ENCODE measurements around the gene ZDHHC14.

The ZDHHC14 gene

DNA sequence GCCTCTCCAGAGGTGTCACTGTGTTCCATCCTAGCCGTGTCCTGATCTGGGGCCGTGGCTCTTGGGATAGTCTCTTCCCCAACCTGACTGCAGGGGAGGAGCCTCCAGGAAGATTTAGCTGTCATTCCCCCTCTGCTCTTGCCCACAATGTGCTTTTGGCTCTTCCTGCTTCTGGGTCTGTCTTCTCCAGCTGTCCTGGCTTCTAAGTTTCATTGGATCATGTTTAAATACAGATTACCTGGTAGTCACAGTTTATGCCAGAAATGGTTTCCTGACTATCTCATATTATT, 139.1 kb downstream of the ZDHHC14 start:
- DNase-seq: no peak

DNA sequence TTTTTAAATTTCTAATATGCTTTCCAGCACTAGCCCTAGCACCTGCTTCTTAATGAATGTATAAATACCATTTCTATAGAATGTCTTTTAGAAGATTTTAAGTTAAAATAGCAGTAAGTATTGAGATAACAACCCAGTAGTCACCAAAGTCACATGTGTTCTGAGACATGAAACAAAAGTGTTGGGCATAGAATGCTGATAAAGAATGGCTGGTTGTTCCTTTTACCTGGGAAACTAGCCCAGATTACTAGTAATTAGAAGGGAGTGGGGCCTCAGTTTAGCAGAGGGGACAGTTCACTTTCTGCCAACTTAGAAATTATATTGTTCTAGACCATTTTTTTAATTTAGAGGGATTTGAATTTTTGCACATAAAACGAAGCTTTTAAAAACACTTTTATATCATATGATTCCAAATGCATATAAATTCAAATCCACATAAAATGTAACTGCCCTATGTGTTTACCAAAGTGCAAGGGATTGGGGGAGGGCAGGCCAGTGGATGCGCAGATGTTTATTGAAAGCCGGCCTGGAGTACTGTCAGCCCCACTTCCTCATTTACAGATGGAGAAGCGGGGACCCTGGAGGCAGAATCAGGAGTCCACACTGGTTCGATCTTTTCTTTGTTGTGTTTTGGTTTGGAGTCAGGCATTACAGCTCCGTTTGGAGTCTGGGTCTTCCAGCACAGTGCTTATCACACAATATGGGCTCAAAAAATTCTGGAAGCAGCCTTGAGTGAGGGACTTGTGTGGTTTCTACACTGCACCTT, 139.8 kb downstream of the ZDHHC14 start:
- DNase-seq: no peak

- DNase-seq: no peak
These were observed 140.7 kb downstream of the ZDHHC14 start for GRCh38 chr6:157521362-157522335.

- DNase-seq: no peak
These were observed 141.5 kb downstream of the ZDHHC14 start for GRCh38 chr6:157522472-157522871.

- no peak for DNase-seq
These were observed 143.7 kb downstream of the ZDHHC14 start for GRCh38 chr6:157524735-157525134.

DNA sequence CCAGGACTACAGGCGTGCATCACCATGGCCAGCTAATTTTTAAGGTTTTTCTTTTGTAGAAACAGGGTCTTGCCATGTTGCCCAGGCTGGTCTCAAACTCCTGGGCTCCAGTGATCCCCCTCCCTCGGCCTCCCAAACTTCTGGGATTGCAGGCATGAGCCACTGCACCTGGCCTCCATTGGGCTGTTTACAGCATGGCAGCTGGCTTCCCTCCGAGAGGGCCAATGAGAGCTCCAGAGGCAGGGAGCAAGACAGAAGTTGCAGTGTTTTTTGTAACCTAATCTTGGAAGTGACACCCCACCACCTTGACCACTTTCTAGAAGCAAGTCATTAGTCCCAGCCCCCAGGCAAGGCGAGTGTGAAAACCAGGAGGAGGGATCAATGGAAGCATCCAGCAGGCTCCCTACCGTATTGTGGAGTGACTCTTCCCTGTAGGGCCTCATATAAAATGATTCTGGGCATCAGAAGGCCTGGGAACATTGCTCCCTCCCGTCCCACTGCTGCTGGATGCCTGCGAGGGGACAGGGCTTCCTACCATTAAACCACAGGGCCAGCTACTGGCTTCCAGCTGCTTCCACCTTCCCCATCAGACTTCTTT, 144.4 kb downstream of the ZDHHC14 start:
- no peak for DNase-seq

GRCh38 chr6:157525918-157526425, 145.0 kb downstream of the ZDHHC14 start:
- DNase-seq: no peak

DNA sequence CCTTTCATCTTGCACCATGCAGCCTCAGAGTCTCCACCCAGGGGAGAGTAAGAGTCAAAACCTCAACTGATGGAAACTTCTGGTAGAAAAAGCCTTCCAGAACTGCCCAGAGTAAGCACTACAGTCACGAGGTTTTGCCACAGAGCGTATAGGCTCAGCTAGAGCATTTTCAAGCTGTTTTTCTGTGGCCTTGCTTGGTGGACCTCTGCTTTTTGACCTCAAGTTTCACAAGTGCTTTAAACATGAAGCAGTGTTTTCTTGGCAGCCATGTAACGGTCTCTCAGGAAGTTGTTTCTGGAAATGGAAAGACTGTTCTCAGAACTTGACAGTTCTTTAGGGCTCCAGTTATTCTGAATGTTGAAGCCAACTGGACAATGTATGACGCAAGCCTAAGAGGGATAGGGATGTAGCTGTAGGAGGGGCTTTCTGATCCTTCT, 146.5 kb downstream of the ZDHHC14 start:
- no peak for DNase-seq

DNA sequence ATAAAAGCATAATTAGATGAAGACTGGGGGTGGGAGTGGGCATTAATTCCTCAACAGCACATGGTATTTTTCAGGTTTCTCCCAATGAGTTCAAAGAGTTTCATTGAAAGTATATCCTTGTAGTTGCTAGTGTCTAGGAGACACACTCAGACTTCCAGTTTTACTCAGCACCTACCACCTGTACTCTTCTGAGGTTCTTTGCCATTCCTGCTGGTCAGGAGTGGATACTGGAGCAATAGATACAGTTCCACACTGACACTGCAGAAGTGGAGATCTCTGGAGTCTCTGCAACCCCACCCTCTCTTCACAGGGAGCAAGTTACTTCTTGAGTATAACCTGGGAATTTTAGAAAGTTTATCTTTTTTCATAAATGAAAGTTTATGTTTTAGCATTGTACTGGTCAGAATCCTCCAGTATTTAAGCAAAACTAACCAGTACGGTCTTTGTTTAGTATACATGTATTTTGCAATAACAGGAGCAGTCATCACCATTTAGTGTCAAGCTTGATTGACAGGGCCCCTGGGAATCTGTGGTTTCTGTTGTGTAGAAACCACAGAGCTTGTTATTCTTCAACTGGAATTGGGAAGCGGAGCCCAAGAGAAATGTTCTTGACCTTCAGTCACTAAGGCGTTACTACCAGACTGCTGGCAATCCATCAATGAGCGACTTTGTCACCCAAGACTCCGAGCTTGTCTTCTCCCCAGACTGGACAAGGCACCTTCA, 148.1 kb downstream of the ZDHHC14 start:
- no peak for DNase-seq

DNA sequence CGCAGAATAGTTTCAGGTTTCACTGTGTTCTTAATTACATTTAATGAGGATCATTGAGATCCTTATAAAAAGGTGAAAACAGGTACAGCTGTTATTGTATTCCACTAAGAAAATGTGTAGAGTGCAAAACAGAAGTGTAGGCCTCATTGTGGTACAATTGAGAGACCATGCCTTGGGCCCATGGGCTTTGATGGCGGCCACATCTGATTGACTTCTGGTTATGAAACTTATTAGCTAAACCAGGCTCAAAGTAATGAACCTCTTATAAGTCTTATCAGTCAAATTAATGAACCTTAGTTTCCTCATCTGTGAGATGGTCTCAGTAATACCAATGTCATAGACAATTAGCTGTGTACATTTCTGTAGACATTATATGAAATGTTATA, 148.7 kb downstream of the ZDHHC14 start:
- no peak for DNase-seq

DNA sequence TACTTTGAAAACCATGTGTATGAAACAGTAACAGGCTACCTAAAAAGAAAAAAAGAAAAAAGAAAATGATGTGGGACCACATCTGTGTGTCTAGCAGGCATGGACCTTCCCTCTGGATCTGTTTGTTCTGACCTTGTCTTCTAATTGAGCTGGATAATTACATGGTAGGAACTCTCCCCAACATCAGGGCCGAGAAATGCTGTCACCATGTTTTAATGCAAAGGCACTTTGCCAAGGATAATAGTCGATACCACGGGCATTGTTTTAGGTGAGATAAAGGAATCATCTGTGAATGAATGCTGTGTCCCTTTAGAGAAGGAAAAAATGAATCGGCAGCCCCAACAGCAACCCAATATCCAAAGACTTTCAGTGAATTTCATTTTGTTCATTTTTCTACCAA, 149.1 kb downstream of the ZDHHC14 start:
- no peak for DNase-seq

DNA sequence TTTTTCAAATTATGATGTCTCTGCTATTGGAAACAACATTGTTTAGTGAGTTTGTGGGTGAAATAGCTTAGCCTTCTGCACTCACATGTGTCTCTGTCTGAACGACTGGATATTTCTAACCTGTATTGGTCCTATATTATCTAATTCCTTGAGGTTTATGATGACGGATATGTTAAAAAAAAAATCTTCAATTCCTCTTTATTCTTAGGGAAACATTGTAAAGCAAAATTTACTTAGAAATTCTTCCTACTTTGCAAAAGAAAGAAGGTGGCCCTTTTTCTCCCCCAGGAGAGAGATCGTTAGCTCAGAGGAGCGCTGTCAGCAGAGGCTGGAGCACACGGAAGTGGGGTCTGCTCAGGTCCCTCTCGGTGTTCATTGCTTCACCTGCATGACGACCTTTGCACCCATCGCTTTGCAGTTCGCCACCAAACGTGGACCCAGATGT, 149.8 kb downstream of the ZDHHC14 start:
- no peak for DNase-seq

- DNase-seq: no peak
These were observed 150.4 kb downstream of the ZDHHC14 start for GRCh38 chr6:157531169-157531985.

GRCh38 chr6:157531986-157532365, 151.0 kb downstream of the ZDHHC14 start:
- DNase-seq: no peak

DNA sequence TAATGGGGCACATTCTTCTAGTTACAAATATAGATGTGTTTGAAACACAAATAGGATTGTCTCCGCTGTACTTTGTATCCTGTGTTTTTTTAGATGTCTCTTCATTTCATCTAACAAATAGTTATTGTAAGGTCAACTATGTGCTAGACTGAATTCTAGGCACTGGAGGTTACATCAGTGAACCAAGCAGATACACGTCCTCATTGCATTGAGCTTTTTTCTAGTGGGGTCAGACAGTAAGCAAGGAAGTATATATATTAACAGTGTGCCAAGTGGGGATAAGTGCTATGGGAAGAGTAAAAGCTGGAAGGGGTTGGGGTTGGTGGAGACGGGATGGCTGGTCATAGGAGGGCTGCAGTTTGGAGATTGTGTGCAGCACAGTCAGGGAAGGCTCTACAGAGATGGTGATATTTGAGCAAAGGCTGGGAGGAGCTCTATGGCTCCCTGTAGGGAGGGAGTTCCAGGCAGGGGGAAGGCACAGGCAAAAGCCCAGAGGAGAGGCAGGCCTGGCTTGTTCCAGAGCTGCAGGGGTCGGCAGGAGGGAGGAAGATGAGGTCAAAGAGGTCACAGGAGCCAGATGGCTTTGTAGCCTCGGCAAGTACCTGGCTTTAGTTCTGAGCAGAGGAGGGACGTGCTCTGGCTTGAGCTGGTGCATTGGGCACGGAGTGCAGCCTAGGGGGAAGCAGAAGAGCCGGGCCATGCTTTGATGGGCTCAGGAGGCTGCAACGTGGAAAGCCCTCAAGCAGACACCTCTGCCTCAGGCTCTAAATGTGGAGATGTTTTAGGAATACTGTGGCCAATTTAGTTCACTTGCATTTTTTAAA, 152.3 kb downstream of the ZDHHC14 start:
- DNase-seq: no peak

GRCh38 chr6:157534134-157534871, 153.3 kb downstream of the ZDHHC14 start:
- DNase-seq: no peak

DNA sequence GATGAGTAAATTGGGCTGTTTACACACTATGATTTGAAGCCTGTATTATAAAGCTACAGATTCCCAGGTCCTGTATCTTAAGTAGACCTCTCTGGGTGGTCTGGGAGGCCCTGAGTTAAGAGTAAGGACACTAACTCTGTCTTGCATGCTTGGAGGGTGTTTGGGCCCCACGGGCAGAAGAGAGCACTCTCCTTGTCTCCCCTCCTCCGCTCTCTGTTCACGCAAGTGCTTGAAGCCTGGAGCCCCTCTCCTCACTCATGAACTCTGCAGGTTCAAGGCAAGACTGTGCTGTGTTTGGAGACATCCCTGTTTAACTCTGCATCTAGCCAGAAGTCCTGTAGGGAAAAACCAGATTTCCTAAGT, 154.0 kb downstream of the ZDHHC14 start:
- no peak for DNase-seq

DNA sequence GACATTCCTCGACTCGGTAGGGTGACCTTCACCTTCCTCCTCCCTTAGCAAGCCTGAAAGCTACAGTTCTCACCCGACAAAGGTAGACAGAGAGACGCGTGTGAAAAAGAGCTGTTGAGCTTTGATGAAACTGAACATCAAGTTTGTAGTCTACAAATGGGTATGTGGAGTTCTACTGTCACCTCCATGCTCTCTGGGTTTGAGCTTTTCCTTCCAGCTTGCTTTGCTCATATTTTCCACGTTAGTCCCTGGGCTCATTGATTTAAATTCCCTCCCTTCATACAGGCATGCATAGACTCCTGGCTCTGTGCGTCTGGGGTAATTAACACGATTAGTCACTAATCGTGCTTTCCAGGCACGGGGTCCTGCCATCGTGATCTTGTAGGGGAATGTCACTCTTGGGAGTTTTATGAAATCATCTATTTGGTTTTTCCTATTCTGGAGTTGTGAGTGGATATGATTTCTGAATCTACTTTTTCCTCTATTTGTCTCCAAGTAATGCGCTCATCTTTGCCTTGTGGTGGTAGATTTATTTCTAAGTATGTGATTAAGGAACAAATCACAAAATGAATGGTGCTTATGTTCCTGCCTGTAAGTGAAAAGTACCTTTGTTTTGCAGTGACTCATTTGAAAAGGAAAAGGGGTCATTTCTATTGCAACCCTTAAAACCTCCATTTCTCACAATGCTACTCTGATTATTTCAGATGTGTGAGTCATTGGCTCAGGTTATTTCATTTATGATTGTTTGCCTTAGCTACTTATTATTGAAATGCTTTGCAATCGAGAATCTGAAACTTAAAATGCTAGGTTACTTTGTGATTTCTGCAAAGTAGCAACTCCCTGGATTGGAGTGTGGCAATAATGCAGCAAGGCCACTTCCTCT, 154.6 kb downstream of the ZDHHC14 start:
- DNase-seq: no peak

GRCh38 chr6:157536223-157536545, 155.2 kb downstream of the ZDHHC14 start:
- no peak for DNase-seq
